Endothelial cell of umbilical vein (primary cell): Measurements from ENCODE around the gene UBE2D3. TPM values are rescaled to one million over a fixed set of nuclear protein-coding genes. Genes with fewer than 3 reads are reported as not detected.
"Not testable (repeated sequence)": the region's sequence is repeated elsewhere in the genome, so short reads cannot be mapped to it uniquely, and the experiment has no call there.

Experiments used
- BruUV-seq: library from RNA; stranded (reverse); fragments of 400-500 nt; replicated peaks from 2 replicates; lab custom pipeline; 2021; lab: Mats Ljungman, UMichigan
- CTCF ChIA-PET: fragments of 300-600, 350-600 bp; sonication (Branson Sonifier 250); formaldehyde crosslinking; loops from one replicate; lab custom pipeline; 2021; ENCODE audit warnings: antibody characterized with exemption, inconsistent platforms; lab: Charles Lee
- POLR2A ChIA-PET: fragments of 300-600, 350-600 bp; sonication (Branson Sonifier 250); formaldehyde crosslinking; loops from one replicate; lab custom pipeline; 2021; ENCODE audit warnings: antibody characterized with exemption, inconsistent platforms; lab: Charles Lee
- DNase-seq: peaks from one replicate; pipeline ENCODE4 v3.0.0-alpha.2; 2011; ENCODE audit warnings: low read depth, low spot score
- FAIRE-seq: peaks from 2 replicates; lab custom pipeline; 2011; peaks lifted over from hg19 to GRCh38; lab: Jason Lieb, UNC
- H2AFZ ChIP-seq: 2 replicates; pipeline ENCODE4 v1.6.0; 2012; ENCODE audit warnings: low read depth, low read length, control low read depth, inconsistent platforms
- H3K27ac ChIP-seq: 2 replicates; pipeline ENCODE4 v1.5.1; 2011; ENCODE audit warnings: low read depth, mild to moderate bottlenecking, control low read depth, low read length, moderate library complexity; ENCODE audit not compliant: insufficient read depth
- H3K27me3 ChIP-seq, 2 experiments: 2 replicates each; pipeline versions ENCODE4 v1.6.0 to v1.6.1; 2011; ENCODE audit warnings: low read length in 2 of 2, mixed read lengths in 1 of 2; ENCODE audit not compliant: control insufficient read depth in 2 of 2, insufficient read depth in 2 of 2
- H3K36me3 ChIP-seq, 2 experiments: 2 replicates in 1 of 2; 3 replicates in 1 of 2; pipeline ENCODE4 v1.5.1; 2011; ENCODE audit warnings: low read length in 2 of 2, mild to moderate bottlenecking in 1 of 2, moderate library complexity in 1 of 2; ENCODE audit not compliant: control insufficient read depth in 2 of 2, insufficient read depth in 2 of 2; ENCODE audit errors: extremely low read depth in 1 of 2
- H3K4me1 ChIP-seq: 3 replicates; pipeline ENCODE4 v1.5.1; 2011; ENCODE audit warnings: mild to moderate bottlenecking, low read length; ENCODE audit not compliant: control insufficient read depth, insufficient read depth; ENCODE audit errors: extremely low read depth
- H3K4me2 ChIP-seq: 2 replicates; pipeline ENCODE4 v1.6.1; 2011; ENCODE audit warnings: low read length, control low read depth, mixed read lengths; ENCODE audit not compliant: insufficient read depth
- H3K4me3 ChIP-seq, 3 experiments: fragments of 200-600 bp in 1 of 3; sonication (generic), shearing (Covaris generic) in 1 of 3; replicated peaks in 1 of 3; 2 replicates each; pipeline ENCODE4 v1.5.1; 2011 to 2016; ENCODE audit warnings: control low read depth in 3 of 3, low read length in 3 of 3, mild to moderate bottlenecking in 2 of 3, inconsistent platforms in 1 of 3, low read depth in 1 of 3, moderate library complexity in 1 of 3; ENCODE audit not compliant: insufficient read depth in 1 of 3
- H3K79me2 ChIP-seq: 2 replicates; pipeline ENCODE4 v1.6.0; 2012; ENCODE audit warnings: low read length, inconsistent platforms; ENCODE audit not compliant: control insufficient read depth, insufficient read depth
- H3K9ac ChIP-seq: replicated peaks from 2 replicates; pipeline ENCODE3; 2011; ENCODE audit warnings: low read length, control low read depth; ENCODE audit not compliant: insufficient read depth; ENCODE audit errors: extremely low read depth
- H3K9me1 ChIP-seq: replicated peaks from 3 replicates; pipeline ENCODE4 v1.6.0; 2011; ENCODE audit warnings: mild to moderate bottlenecking, low read length; ENCODE audit not compliant: control insufficient read depth, insufficient read depth; ENCODE audit errors: extremely low read depth
- H3K9me3 ChIP-seq: replicated peaks from 2 replicates; pipeline ENCODE4 v1.5.1; 2012; ENCODE audit warnings: low read length, inconsistent platforms; ENCODE audit not compliant: control insufficient read depth, insufficient read depth
- H4K20me1 ChIP-seq: replicated peaks from 2 replicates; pipeline ENCODE3; 2011; ENCODE audit warnings: mild to moderate bottlenecking, low read length; ENCODE audit not compliant: control insufficient read depth, insufficient read depth; ENCODE audit errors: extremely low read depth
- EZH2 ChIP-seq: IDR thresholded peaks from 2 replicates; pipeline ENCODE4 v1.6.1; 2012; ENCODE audit warnings: borderline replicate concordance, low read depth, mild to moderate bottlenecking, moderate library complexity, low read length, inconsistent platforms; ENCODE audit not compliant: severe bottlenecking
- FOS ChIP-seq: IDR thresholded peaks from 2 replicates; pipeline ENCODE4 v1.6.1; 2011; ENCODE audit warnings: mild to moderate bottlenecking, low read length, moderate library complexity, borderline replicate concordance; ENCODE audit not compliant: insufficient read depth
- GATA2 ChIP-seq: IDR thresholded peaks from 2 replicates; pipeline ENCODE4 v1.7.0; 2011; ENCODE audit warnings: low read depth, mild to moderate bottlenecking, moderate library complexity, mixed read lengths, low read length; ENCODE audit not compliant: insufficient read length, insufficient read depth
- JUN ChIP-seq: IDR thresholded peaks from 2 replicates; pipeline ENCODE4 v1.6.1; 2011; ENCODE audit warnings: borderline replicate concordance, low read depth; ENCODE audit not compliant: insufficient read length, insufficient read depth
- MYC ChIP-seq: IDR thresholded peaks from one replicate; pipeline ENCODE4 v1.6.1; 2011; ENCODE audit warnings: mild to moderate bottlenecking, low read depth, low read length
- POLR2A ChIP-seq: IDR thresholded peaks from 2 replicates; pipeline ENCODE4 v1.6.1; 2012; ENCODE audit warnings: low read depth, mild to moderate bottlenecking, control low read depth, low read length
- POLR2AphosphoS5 ChIP-seq: IDR thresholded peaks from 2 replicates; pipeline ENCODE4 v1.6.1; 2012; ENCODE audit warnings: low read depth, mild to moderate bottlenecking, control low read depth, low read length, moderate library complexity; ENCODE audit not compliant: insufficient read depth
- dilution Hi-C: fragments of 300-500 bp; cut with MboI; formaldehyde crosslinking; loops from one replicate; pipeline ENCODE4 v1.15.0; 2019; ENCODE audit warnings: low sequenced_read_pairs; ENCODE audit not compliant: extremely low pct_ligation_motif_present
- intact Hi-C: fragments of 100-400 bp; cut with micrococcal nuclease; formaldehyde crosslinking; loops from one replicate; pipeline ENCODE4 v1.10.0; 2022
- polyA plus RNA-seq, 4 experiments: library from polyadenylated mRNA; depleted of rRNA in 3 of 4; stranded (reverse) in 3 of 4; unstranded in 1 of 4; fragments of >200 nt; gene quantifications; 2 replicates each; pipeline versions ENCODE4 v1.2.1 to v1.2.3, GENCODE V29; 2011 to 2012; ENCODE audit warnings: missing spikeins in 1 of 4
- total RNA-seq: library from RNA; stranded (reverse); gene quantifications from 2 replicates; pipeline ENCODE4 v1.2.3, GENCODE V29; 2021
- TF ChIP-seq, protein P1 (sequence below), 2 donors: IDR thresholded peaks; 1 replicate in 1 of 2; 2 replicates in 1 of 2; pipeline ENCODE4 v1.5.1; 2011; ENCODE audit warnings: low read length in 2 of 2, mild to moderate bottlenecking in 2 of 2, moderate library complexity in 2 of 2, control low read depth in 1 of 2, inconsistent platforms in 1 of 2, low read depth in 1 of 2; ENCODE audit not compliant: insufficient read depth in 1 of 2; ENCODE audit errors: extremely low read depth in 1 of 2
- TF ChIP-seq, protein P2 (sequence below): IDR thresholded peaks from 2 replicates; pipeline ENCODE4 v1.6.1; 2011; ENCODE audit not compliant: insufficient read depth, insufficient read length

UBE2D3 gene
- total and polyA plus RNA-seq, 2 donors (not counting 3 experiments of a cell fraction or from before 2014, with no cell fraction given): 279 to 399 TPM

DNA sequence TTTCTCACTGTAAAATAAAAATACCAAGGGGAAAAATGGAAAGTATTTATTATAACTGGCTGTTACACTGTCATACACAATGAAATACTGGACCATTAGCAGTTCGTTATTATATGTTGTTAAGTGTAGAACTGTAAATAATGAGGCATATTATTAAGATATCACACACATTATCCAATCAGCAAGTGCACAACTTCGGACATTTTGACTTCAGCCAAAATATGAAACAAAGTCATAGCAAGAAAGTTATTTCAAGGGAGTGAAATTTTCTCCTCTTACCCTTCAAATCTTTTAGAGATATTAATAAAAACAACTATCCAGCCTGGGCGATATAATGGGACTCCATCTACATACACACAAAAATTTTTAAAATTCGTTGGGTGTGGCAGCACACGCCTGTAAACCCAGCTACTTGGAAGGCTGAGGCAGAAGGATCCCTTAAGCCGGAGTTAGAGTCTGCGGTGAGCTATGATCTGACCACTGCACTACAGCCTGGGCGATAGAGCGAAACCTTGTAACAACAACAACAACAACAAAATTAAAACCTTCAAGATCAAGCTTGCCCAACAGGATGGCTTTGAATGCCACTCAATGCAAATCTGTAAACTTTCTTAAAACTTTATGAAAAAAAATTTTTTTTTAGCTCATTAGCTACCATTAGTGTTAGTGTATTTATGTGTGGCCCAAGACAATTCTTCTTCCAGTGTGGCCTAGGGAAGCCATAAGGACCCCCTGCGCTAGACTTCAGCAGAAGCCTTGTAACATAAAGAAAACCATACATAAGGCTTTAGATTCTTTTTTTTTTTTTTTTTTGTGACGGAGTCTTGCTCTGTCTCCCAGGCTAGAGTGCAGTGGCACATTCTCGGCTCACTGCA lies 40.2 kb upstream of the UBE2D3 start:
- TF ChIP-seq POLR2A: no peak
- TF ChIP-seq FOS: no peak
- TF ChIP-seq, protein P1, sequence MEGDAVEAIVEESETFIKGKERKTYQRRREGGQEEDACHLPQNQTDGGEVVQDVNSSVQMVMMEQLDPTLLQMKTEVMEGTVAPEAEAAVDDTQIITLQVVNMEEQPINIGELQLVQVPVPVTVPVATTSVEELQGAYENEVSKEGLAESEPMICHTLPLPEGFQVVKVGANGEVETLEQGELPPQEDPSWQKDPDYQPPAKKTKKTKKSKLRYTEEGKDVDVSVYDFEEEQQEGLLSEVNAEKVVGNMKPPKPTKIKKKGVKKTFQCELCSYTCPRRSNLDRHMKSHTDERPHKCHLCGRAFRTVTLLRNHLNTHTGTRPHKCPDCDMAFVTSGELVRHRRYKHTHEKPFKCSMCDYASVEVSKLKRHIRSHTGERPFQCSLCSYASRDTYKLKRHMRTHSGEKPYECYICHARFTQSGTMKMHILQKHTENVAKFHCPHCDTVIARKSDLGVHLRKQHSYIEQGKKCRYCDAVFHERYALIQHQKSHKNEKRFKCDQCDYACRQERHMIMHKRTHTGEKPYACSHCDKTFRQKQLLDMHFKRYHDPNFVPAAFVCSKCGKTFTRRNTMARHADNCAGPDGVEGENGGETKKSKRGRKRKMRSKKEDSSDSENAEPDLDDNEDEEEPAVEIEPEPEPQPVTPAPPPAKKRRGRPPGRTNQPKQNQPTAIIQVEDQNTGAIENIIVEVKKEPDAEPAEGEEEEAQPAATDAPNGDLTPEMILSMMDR (IDR thresholded peaks at IDR 0.05; ENCODE audit: extremely low read depth in 1 of 2, insufficient read depth in 1 of 2, low read depth in 1 of 2, low read length in 2 of 2): no peak
- no peak for TF ChIP-seq JUN
- no peak for TF ChIP-seq EZH2
- no peak for TF ChIP-seq GATA2
- no peak for TF ChIP-seq MYC
- no peak for TF ChIP-seq POLR2AphosphoS5
- TF ChIP-seq, protein P2, sequence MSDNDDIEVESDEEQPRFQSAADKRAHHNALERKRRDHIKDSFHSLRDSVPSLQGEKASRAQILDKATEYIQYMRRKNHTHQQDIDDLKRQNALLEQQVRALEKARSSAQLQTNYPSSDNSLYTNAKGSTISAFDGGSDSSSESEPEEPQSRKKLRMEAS: no peak
- H3K79me2 ChIP-seq: peaks cover 15% of the 10 kb centered on the region
- H3K9me1 ChIP-seq: no peaks in the 10 kb centered on the region
- dilution Hi-C loops (no loop called here), intact Hi-C loops (loop anchor here (2.0 to 5.0 kb wide), 8 partner anchors 105 to 730 kb away; partner anchors contain the start of genes BDH2, MANBA, NFKB1 and SLC9B1)
- POLR2A ChIA-PET: interaction anchor here (2.5 kb wide), 1 partner anchor 40 kb away, joined by 35 read pairs; the partner anchor contains the start of gene UBE2D3
- peaks cover 25% of the 10 kb centered on the region for H3K4me1 ChIP-seq
- peak overlapping the region; percentile 93 for H2AFZ ChIP-seq
- no peak overlapping the region for H3K9ac ChIP-seq
- H3K36me3 ChIP-seq: no peaks in the 10 kb centered on the region
- H3K27ac ChIP-seq: no peak overlapping the region
- H3K4me2 ChIP-seq: peak overlapping the region; percentile 66
- no peaks in the 10 kb centered on the region for H3K27me3 ChIP-seq
- peak overlapping the region in 1 of 3 experiments; percentile 78 for H3K4me3 ChIP-seq
- H4K20me1 ChIP-seq: no peaks in the 10 kb centered on the region
- BruUV-seq: no TSS peak
- CTCF ChIA-PET: interaction anchor here (1.0 to 1.8 kb wide), 2 partner anchors 39 to 247 kb away, joined by 3 to 8 read pairs; no protein-coding TSS in a partner anchor
- H3K9me3 ChIP-seq: no peaks in the 10 kb centered on the region
- no peak for DNase-seq
- FAIRE-seq: no peak

DNA sequence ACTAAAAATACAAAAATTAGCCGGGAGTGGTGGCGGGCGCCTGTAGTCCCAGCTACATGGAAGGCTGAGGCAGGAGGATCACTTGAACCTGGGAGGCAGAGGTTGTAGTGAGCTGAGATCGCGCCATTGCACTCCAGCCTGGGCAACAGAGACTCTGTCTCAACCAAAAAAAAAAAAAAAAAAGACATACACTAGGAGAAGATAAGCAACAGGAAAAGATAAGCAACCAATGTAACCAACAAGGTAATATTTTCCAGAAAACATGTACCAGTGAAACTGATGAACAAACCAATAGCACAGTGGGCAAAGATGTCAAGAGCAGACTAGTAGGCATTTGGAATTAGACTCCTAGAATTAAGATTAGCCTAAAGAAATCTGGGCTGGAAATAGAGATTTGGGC lies 38.0 kb upstream of the UBE2D3 start:
- H3K9me1 ChIP-seq, H3K27ac ChIP-seq, H3K4me3 ChIP-seq, FAIRE-seq, H3K79me2 ChIP-seq, H3K36me3 ChIP-seq, H4K20me1 ChIP-seq, DNase-seq, H2AFZ ChIP-seq, H3K4me2 ChIP-seq, H3K9ac ChIP-seq, dilution Hi-C loops, CTCF ChIA-PET, H3K9me3 ChIP-seq, BruUV-seq, H3K27me3 ChIP-seq: not testable (repeated sequence)
- POLR2A ChIA-PET: interaction anchor here (0.7 kb wide), 1 partner anchor 1468 kb away, joined by 6 read pairs; no protein-coding TSS in a partner anchor
- intact Hi-C loops: loop anchor here (5.0 kb wide), 3 partner anchors 103 to 728 kb away; partner anchors contain the start of gene MANBA
- H3K4me1 ChIP-seq: peaks cover 19% of the 10 kb centered on the region
